ENCODE measurements around the gene PICK1. TPM values are rescaled to one million over a fixed set of nuclear protein-coding genes. Genes with fewer than 3 reads are reported as not detected.

PICK1 gene
- total RNA-seq, 1 experiment from 2014 or later: 35.7 TPM

- no CpG with 5 or more reads among the region's 13 CpGs for WGBS (ENCODE audit: extremely low coverage, insufficient read length, low lambda C conversion rate)
- peak overlapping the region in 1 of 3 experiments; percentile 78; a peak in 1 of 7 replicates for H3K27ac Mint-ChIP-seq
These were observed 9.3 kb downstream of the PICK1 start for GRCh38 chr22:38066381-38067027.

More at GRCh38 chr22:38066381-38067027, 9.3 kb downstream of the PICK1 start:
- Histone ChIP-seq H2AFZ (ENCODE audit: low read length) (no peak overlapping the region), H4K5ac (ENCODE audit: insufficient read length, low read depth, low read length) (no peak overlapping the region), H3K4me2 (ENCODE audit: insufficient read depth, insufficient read length, low read length) (no peak overlapping the region), H3K27me3 (ENCODE audit: insufficient read depth, low read length) (no peaks in the 10 kb centered on the region), H2AK5ac (ENCODE audit: insufficient read length, low read length) (no peak overlapping the region), H3K9me3 (ENCODE audit: control insufficient read depth, low read depth, low read length) (no peaks in the 10 kb centered on the region), H4K8ac (replicated peaks; ENCODE audit: insufficient read length, low read depth, low read length) (no peak overlapping the region), H3K9ac (ENCODE audit: extremely low read depth, insufficient read length, low read length) (no peak overlapping the region), H2BK12ac (ENCODE audit: insufficient read length, low read depth, low read length) (no peak overlapping the region), H2BK20ac (ENCODE audit: low read depth, low read length, poor library complexity, severe bottlenecking) (no peak overlapping the region), H2BK120ac (ENCODE audit: low read depth, low read length, poor library complexity, severe bottlenecking) (no peak overlapping the region), H3K79me2 (ENCODE audit: insufficient read depth, low read length) (no peaks in the 10 kb centered on the region), H3K14ac (ENCODE audit: insufficient read depth, low read length) (no peak overlapping the region), H2BK15ac (ENCODE audit: low read depth, low read length) (no peak overlapping the region), H4K20me1 (ENCODE audit: control insufficient read depth, insufficient read depth, insufficient read length) (no peaks in the 10 kb centered on the region), H3K23me2 (ENCODE audit: insufficient read length, low read depth, low read length, poor library complexity, severe bottlenecking) (no peaks in the 10 kb centered on the region), H3K56ac (ENCODE audit: insufficient read length, low read depth, low read length) (no peak overlapping the region), H3T11ph (ENCODE audit: low read length) (no peak overlapping the region), H3K4ac (ENCODE audit: low read depth, low read length) (no peak overlapping the region), H3K79me1 (ENCODE audit: insufficient read depth, low read depth, low read length, poor library complexity, severe bottlenecking) (no peaks in the 10 kb centered on the region), H4K91ac (ENCODE audit: insufficient read length, low read depth, low read length) (no peak overlapping the region), H3K4me1 (ENCODE audit: insufficient read depth, low read length) (no peaks in the 10 kb centered on the region), H3K23ac (ENCODE audit: insufficient read length, low read depth, low read length) (no peak overlapping the region), H3K18ac (ENCODE audit: insufficient read length, low read depth, low read length) (no peak overlapping the region), H2BK5ac (ENCODE audit: insufficient read length, low read length) (no peak overlapping the region), H3K27ac (ENCODE audit: insufficient read length, low read depth, low read length) (no peak overlapping the region)
- peaks cover 0 to 4% of the 10 kb centered on the region in 2 experiments; a peak in 1 of 4 replicates for H3K4me1 Mint-ChIP-seq
- DNase-seq: no peak
- peaks cover 10 to 70% (median 61%) of the 10 kb centered on the region in 3 experiments for H3K36me3 Mint-ChIP-seq (ENCODE audit: insufficient read depth in 1 of 3, low read depth in 3 of 3)
- no peak for TF ChIP-seq CTCF (conservative IDR thresholded peaks at IDR 0.05)
- H3K4me3 Mint-ChIP-seq: no peak overlapping the region
- no peaks in the 10 kb centered on the region for H3K27me3 Mint-ChIP-seq (ENCODE audit: low read depth)
- H3K9me3 Mint-ChIP-seq: no peaks in the 10 kb centered on the region
